NCI-H2196 (cell line): ENCODE data around the gene LRSAM1.

Experiments used
- DNase-seq: peaks from one replicate; lab custom pipeline; 2025; ENCODE audit not compliant: unreplicated experiment; lab: John Stamatoyannopoulos, UW

Gene LRSAM1

DNA sequence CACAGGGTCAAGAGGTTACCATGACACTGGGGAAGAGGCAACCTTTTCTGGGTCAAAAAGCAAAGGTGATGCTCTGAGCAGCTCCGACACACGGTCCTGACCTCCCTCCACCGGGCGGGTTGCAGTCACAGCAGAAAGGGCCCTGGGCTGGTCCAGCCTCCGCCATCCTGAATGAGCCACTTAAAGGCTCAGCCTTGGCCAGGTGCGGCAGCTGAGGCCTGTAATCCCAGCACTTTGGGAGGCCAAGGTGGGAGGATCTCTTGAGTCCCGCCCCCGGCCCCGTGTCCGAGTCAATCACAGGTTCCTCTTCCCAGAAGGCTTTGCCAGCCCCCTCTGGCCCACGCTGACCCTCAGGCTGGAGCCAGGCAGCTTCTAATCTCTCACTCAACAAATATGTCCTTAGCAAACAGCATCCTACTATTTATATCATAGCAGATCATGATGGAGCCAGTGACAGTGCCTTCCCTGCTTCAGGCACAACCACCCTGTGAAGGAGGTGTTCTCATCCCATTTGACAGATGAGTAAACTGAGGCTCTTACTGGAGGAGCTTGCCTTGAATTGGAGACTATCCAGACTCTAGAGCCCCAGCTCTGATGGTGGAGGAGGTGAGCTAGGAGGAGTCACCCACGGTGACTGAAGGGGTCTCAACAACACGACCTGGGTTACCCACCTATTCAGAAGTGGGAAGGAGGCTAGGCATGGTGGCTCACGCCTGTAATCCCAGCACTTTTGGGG, 79.1 kb downstream of the LRSAM1 start:
- DNase-seq = peak; percentile 48

DNA sequence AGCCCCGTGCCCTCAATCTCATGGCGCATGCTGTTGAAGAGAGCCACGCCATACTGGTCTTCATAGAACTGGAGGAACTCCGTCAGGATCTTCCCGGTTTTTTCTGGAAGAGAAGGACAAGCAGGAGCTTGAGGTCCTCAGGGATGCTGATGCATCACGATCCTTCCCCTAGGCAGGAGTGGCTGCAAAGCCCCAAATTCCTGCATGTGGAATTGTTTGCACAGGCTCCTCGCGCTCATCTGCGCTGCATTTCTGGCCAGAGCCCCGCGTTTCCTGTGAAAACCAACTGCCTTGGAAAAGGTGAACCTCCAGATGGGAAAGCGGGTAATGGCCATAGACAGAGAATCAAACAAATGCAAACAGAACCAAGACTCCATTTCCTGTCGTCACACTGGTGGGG, 80.4 kb downstream of the LRSAM1 start:
- no peak for DNase-seq

DNA sequence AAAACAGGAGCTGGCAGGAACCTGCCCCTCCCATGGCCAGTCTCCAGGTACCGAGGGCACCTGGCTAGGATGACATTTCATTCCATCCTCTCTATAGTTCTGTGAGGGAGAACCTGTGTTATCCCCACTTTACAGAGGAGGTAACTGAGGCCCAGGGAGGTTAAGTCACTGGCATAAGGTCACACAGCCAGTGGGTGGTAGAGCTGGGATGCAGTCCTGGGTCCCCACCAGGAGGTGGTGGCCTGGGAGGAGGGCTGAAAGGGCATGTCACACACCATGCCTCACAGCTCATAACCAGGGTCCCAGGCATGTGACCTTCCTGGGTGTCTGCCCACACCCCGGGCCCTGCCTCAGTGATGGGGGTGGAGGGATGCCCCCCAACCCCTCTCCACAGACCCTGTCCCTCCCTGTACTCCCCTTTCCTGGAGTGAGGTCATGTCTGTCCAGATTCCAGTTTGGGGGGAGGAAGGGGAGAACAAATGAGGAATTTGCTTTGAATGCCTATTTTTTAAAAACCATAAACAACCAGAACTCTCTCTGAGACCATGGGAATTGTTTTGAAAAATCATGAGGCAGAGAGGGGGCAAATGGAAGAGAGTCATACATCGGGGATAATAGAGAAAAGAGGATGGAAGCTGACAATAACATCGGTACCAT, 83.1 kb downstream of the LRSAM1 start:
- no peak for DNase-seq

DNA sequence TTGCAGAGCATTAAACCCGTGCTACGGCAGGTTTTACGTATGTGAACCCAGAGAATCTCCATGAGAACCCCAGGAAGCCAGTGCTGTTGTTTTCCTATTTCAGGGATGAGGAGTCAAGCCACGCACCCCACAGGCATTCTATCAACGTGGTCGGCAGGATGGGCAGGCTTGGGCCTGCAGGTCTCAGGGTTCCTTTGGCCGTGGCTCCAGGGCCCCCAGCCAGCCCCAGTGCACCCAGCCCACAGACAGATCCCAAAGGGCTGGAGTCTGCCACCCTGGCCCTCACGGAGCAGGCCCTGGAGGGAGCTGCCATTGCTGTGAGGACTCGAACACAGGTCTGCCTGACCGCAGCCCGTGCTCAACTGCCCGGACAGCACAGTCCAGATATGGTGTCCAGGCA, 83.6 kb downstream of the LRSAM1 start:
- no peak for DNase-seq

DNA sequence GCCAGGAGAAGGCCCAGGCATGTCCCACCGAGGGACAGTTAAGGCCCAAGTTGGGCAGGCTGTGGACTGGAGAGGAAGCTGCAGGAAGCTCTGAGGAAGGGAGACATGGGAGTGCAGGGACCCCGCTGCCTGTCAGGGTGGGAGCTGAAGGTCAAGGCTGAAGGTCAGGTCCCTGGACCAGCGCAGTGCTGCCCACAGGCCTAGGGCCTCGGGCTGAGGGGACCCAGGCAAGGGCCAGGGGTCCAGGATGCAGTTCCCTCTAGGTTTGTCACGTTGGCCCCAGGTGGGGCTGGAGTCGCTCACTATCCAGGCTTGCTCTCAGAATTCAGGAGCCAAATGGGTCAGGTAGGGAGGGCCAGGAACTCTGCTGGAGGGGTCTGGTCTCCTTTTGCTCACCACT, 84.1 kb downstream of the LRSAM1 start:
- DNase-seq = no peak

DNA sequence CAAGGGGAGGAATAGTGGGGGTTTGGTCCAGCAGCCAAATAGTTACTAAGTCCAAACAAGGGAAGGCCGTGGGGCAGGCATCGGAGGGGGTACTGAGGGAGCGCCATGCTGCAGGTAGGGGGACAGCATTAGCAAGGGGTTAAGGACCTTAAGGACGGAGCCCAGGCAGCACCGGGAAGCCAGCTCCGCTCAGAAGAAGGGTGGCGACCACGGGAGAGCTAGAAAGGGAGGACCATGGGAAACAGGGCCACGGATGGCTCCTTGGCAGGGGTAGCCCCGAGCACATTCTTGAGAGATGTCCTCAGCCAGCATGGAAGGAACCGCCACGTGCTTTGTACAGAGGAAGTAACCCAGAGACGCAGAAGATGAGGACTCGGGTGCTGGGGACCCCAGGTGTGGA, 84.5 kb downstream of the LRSAM1 start:
- no peak for DNase-seq

DNA sequence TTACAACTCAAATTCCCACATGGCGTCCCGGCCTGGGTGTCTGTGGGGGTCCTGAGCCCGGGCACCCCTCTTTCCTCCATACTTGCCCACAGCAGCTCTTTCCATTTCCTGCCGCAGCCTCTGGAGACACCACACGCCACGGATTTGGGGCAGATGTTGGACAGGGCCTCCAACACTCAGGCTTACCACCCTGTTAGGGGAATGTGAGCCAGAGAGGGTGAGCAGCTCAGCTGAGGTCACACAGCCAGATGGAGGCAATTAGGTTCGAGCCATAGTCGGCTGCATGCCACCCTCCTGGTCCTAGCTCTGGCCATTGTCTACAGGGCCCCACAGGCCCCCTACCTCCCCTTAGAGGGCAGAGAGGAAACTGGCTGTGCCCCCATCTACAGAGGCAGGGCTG, 85.2 kb downstream of the LRSAM1 start:
- no peak for DNase-seq

DNA sequence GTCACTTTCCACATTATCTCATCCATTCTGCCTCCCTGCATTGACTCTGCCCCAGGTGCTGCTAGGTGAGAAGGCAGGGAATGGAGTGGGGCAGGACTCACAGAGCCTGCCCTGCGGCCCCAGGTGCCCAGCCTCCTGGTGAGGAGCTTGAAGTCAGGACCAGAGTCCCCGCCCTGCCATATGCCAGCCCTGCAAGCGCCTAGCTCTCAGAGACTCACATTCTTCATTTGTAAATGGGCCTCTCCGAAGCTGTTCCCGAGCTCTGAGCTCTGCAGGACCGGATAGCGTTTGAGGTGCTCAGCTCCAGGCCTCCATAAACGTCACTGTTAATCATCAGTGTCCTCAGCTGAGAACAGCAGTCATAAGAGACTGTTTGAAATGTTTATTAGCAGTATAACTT, 85.7 kb downstream of the LRSAM1 start:
- no peak for DNase-seq

DNA sequence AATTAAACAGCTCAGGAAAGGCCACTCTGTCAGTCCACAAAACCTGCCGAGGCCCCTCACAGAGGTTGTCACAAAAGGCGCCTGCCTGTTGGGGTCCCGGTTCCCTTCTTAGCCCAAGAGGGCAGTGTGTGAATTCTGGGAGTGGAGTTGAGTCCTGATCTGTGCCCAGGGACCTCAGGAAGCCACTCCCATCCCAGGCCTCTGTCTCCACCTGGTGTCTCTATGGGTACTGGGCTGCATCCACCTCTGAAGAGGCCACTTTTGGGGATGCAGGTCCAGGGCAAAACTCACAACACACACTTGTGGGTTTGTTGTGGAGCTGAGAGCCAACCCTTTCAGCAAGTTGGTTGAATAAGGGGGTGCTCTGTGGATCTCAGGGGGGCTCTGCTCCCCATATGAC, 86.5 kb downstream of the LRSAM1 start:
- no peak for DNase-seq

DNA sequence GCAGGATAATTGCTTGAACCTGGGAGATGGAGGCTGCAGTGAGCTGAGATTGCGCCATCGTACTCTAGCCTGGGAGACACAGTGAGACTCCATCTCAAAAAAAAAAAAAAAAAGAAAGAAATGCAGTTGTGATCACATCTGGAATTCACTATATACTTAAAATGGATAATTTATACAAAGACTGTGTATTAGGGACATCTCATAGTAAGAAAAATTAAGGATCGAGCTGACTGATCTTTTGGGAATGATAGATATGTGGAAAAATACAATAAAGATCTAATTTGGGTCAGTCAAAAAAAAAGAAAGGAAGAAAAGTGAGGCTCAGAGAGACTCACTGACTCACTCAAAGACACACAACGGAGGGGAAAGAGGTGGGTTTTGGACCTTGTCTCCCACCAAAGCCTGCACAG, 87.5 kb downstream of the LRSAM1 start:
- DNase-seq = no peak

DNA sequence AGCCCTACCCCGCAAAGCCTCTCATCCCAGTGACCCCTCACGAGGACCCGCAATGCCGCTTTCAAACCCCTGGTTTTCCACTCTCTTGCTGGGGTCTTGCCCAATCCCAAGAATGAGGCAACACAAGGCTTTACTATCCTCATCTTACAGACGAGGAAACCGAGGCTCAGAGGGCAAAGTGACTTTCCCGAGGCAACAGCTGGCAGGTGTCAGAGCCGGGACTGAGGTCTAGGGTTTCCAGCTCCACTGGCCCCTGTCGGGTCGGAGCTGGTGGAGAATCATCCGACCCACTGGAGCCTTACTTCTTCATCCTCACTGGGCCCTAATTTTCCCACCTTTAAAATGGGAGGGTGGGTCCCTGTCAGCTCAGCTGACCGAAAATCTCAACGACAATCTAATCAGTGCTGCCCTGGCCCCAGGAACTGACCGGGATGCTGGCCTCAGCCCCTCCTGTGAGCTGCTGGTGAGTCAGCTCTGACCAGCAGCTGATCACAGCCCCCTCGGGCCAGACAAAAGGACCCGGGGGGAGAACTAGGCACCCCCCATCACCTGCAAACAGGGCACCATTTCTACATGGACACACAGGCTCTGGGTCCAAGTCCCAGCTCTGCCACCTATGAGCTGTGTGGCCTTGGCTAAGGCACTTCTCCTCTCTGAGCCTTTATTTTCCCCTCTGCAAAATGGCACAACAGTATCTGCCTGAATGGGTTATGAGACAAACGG, 88.1 kb downstream of the LRSAM1 start:
- DNase-seq = no peak

DNA sequence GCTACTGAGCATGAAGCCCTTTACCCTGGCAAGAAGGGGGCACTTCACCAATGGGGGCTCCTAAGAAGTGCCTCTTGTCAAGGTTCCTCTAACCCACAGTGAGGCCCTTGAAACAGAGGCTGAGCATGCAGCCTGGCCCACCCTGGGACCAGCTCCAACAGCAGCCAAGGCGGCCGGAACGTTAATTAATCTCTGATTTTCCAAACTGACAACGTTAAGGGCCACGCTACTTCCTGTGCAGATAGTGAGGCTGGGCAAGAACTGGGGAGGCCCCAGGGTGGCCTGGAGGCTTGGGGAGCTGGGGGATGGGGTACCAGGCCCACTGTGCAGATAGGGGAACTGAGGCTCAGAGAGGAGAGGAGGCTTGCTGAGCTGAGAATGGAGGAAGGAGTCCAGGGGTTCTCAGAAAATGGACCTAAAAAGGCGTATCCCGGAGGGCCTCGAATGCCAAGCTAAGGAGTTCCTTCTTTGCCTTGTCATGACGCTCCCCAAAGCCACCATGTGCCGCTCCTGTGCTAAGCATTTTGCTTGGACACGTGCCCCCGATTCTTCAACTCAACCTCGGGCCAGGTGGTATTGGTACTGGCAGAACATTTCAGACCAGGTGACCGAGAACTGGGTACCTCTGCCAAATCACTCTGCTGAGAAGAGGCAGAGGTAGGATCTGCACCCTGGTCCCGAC, 88.8 kb downstream of the LRSAM1 start:
- no peak for DNase-seq

DNA sequence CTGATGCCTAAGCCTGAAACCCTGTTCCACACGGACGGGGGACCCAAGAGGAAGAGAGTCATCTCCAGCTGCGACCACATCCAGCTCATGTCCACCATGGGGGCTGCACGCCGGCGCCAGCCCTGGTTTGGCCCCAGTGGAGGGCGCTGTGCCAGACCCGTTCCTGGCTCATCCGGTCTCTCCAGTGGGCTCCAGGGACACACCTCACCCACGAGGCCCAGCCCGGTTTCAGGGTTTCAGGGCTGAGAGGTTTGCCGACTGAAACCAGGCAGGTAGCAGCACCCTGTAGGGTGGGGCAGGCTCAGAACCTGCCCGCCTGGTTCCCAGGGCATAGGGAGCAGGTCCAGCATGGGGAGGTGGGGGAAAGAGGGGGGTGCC, 89.3 kb downstream of the LRSAM1 start:
- no peak for DNase-seq

DNA sequence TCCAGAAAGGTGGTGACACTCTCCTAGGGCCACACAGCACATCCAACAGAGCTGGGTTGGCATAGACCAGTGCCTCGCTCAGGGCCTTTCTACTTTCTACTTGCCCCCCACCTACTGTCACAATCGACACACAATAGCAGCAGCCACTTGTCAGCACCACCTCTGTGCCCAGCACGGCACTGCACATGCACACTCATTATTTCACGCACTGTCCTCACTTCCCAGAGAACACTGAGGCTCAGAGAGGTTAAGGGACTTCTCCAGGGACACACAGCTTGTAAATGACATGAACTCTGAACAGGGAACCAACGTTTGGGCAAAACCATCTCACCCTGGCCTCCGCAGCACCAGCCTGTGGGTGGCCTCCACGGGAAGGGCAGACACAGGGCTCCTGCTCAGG, 89.9 kb downstream of the LRSAM1 start:
- no peak for DNase-seq

DNA sequence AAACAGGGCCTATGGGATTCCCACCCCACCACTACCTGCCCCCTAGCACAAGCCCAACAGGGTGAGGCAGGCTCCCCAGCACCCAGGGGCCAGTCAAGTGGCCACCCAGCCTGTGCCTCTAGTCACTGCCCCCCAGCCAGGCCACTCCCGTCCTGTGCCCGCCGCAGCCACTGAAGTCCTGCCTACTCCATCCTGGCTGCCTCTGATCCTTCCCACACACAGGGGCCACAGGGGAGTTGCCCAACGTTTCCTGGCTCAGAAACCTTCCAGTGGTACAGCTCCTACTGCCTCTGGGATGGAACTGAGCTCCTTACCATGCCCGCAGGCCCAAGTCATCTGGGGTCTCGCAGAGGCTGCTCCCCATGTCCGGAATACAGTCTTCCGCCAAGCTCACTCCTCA, 90.6 kb downstream of the LRSAM1 start:
- DNase-seq = no peak

DNA sequence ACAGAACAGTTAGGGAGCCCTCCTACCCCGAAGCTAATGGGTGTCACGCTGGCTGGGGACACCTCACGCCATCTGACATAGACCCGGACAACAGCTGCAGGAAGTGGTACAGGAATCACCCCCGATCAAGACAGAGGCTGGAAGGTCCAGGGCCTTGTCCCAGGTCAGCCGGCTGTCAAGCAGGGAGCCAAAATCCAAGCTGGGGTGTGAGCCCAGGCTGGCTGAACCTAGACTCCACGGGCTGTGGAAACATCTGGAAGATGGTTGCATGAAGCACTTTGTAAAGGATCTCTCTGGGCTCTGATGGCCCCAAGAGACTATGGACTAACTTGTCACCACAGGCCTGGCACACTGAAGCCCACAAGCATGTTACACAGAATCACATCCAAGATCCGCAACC, 91.9 kb downstream of the LRSAM1 start:
- DNase-seq = no peak

DNA sequence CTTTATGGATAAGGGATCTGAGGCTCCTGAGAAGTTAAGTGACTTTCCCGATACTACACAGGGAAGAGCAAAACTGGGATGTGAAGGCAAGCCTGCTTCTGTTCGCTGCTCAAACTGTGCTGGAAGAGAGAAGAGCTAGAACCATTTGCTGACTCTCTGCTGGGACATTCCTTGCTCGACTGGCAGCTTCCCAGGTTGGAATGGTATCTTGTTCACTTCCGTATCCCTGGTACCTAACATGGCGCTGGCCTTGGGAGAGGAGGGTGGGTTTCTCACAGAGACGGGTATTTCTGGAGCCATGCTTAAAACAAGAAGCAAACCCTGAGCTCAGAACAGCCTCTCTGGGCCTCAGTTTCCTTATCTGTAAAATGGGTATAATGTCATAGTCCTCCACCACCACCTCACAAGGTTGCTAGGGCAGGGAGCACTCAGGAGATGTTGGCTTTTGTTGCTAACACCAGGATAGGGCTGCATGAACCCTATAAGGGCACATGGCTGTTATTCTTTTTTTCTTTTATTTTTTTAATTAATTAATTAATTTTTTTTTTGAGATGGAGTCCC, 92.7 kb downstream of the LRSAM1 start:
- no peak for DNase-seq

DNA sequence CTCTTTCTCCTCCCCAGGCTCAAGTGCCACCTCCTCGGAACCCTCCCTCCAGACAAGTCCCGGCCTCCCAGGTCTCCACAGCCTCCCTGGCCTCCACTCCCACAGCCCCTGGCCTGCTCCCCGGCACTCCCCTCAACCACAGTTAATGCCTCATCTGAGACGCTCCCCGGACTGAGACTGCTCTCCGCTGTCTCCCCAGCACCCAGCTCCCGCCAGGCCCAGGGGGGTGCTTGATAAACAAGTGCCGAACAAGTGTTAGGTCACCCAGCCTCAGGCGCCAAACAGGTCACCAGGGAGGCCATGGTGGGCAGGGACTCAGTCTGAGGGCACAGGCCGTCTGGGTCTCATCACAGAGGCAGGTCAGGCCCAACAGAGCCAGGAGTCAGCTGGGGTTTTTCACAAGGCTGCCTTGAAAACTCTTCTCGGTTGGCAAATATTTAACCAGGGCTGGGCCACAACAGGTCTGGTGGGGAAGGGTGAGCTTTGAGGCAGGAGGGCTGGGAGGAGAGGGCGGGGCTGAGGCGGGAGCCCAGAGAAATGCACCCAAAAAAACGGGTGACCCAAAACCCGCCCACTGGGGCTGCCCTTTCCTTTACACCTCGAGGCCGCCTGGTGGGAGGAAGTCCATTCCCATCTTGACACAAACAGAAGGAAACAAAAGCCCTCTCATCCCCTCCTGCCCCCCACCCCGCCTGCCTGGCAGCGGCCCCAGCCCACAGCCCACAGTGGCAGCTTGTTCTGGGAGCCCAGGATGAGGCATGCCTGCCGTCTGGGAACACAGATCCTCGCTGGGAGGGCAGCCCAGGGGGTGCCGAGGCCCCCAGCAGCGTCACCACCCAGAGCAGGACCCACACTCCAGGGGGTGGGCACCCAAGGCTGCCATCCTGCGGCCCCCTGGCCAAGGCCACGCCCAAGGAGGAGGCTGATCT, 94.2 kb downstream of the LRSAM1 start:
- DNase-seq = peak; percentile 73

DNA sequence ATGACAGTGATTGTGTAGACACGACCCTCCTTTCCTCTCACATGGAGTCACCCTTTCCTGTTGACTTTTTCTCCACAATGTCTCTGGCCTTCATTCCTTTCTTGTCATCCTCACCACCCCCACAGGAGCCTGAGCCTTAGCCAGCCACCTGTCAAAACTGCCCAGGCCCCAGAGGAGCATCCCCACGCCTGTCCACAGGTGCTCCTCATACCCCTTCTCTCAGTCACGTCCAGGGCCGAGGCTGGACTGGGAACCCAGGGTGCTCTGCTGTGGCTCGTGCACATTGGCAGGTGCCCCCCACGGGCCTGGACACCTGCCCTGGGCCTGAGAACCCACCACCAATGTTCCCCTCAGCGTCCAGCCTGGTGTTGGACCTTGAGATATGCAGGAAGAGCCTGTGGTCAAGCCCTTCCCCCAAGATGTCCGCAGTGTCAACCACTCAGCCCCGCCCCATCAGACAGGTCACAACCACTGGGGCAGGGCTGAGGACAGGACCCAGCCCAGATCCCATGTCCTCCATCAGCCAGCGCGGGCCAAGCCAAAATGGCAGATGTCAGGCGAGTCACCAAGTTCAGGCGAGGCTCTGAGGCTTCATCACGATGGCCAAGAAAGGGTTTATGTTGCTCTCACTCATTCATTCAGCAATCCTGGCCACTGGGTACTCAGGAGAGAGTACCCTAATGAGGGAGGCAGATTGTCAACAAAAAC, 95.0 kb downstream of the LRSAM1 start:
- no peak for DNase-seq
